ENCODE measurements around the gene USP38. TPM values are rescaled to one million over a fixed set of nuclear protein-coding genes. Genes with fewer than 3 reads are reported as not detected.

The USP38 gene
- total RNA-seq (13.1 and 15.7 TPM in 2 replicates), polyA plus RNA-seq (12.3 and 13.9 TPM in 2 replicates), polyA minus RNA-seq (ENCODE audit: low replicate concordance) (10.4 and 18.9 TPM in 2 replicates)
- 9.4 and 9.5 TPM in 2 replicates for polyA plus RNA-seq (2012)

- H3K4me2 ChIP-seq (ENCODE audit: extremely low read depth, insufficient read depth, low read length) = peak within 1 kb of the TSS; percentile 98
- peak within 1 kb of the TSS; percentile 97 for H3K27ac ChIP-seq (ENCODE audit: insufficient read depth, low read length)
- TF ChIP-seq EZH2 (IDR thresholded peaks at IDR 0.05; ENCODE audit: low read length, missing control alignments) (no peak), CTCF (conservative IDR thresholded peaks at IDR 0.05 in 1 of 2, IDR thresholded peaks at IDR 0.05 in 1 of 2; ENCODE audit: low read depth in 1 of 2, low read length in 2 of 2) (peak in 1 of 2 donors; percentile 1)
- H3K36me3 ChIP-seq (ENCODE audit: control insufficient read depth, insufficient read depth, low read length) = no peaks in the 10 kb centered on the region
- H3K9ac ChIP-seq (ENCODE audit: insufficient read depth, low read length) = peak within 1 kb of the TSS; percentile 95
- no peaks in the 10 kb centered on the region for H3K9me3 ChIP-seq (ENCODE audit: control insufficient read depth, insufficient read depth, low read depth, low read length)
- H3K4me3 ChIP-seq (replicated peaks in 1 of 4; ENCODE audit: control extremely low read depth in 1 of 4, insufficient read depth in 1 of 4, low read depth in 3 of 4, low read length in 4 of 4) = peak within 1 kb of the TSS; percentile 82 to 90 (median 86)
- no peaks in the 10 kb centered on the region for H3K27me3 ChIP-seq (ENCODE audit: control insufficient read depth, insufficient read depth, low read length)
- H3K4me1 ChIP-seq (ENCODE audit: control insufficient read depth, extremely low read depth, insufficient read depth, low read length) = peaks cover 3% of the 10 kb centered on the region
- DNase-seq (ENCODE audit: low read depth in 2 of 2) = peak; percentile 92 to 94
- peaks cover 2% of the 10 kb centered on the region for H4K20me1 ChIP-seq (ENCODE audit: control insufficient read depth, extremely low read depth, insufficient read depth, low read length)
- peak within 1 kb of the TSS; percentile 61 for H2AFZ ChIP-seq (ENCODE audit: low read length)
- H3K79me2 ChIP-seq (ENCODE audit: control insufficient read depth, insufficient read depth, low read length) = peaks cover 47% of the 10 kb centered on the region
Observed at GRCh38 chr4:143184503-143185252, at the start of gene USP38. TSS of gene USP38 (plus strand) at chr4:143184917. CDS start at chr4:143185451, 534 bp downstream.

- Histone ChIP-seq H3K4me2 (ENCODE audit: extremely low read depth, insufficient read depth, low read length) (no peak overlapping the region), H3K27ac (ENCODE audit: insufficient read depth, low read length) (no peak overlapping the region), H3K27me3 (ENCODE audit: control insufficient read depth, insufficient read depth, low read length) (no peaks in the 10 kb centered on the region), H4K20me1 (ENCODE audit: control insufficient read depth, extremely low read depth, insufficient read depth, low read length) (no peaks in the 10 kb centered on the region), H3K4me3 (replicated peaks in 1 of 4; ENCODE audit: control extremely low read depth in 1 of 4, insufficient read depth in 1 of 4, low read depth in 3 of 4, low read length in 4 of 4) (no peak overlapping the region), H3K9ac (ENCODE audit: insufficient read depth, low read length) (no peak overlapping the region), H3K36me3 (ENCODE audit: control insufficient read depth, insufficient read depth, low read length) (no peaks in the 10 kb centered on the region), H3K4me1 (ENCODE audit: control insufficient read depth, extremely low read depth, insufficient read depth, low read length) (no peaks in the 10 kb centered on the region), H3K79me2 (ENCODE audit: control insufficient read depth, insufficient read depth, low read length) (no peaks in the 10 kb centered on the region), H2AFZ (ENCODE audit: low read length) (no peak overlapping the region), H3K9me3 (ENCODE audit: control insufficient read depth, insufficient read depth, low read depth, low read length) (no peaks in the 10 kb centered on the region)
- DNase-seq (ENCODE audit: low read depth in 2 of 2) = no peak
- no peak for TF ChIP-seq EZH2 (IDR thresholded peaks at IDR 0.05; ENCODE audit: low read length, missing control alignments)
- no peak for TF ChIP-seq CTCF (conservative IDR thresholded peaks at IDR 0.05 in 1 of 2, IDR thresholded peaks at IDR 0.05 in 1 of 2; ENCODE audit: low read depth in 1 of 2, low read length in 2 of 2)
Observed at GRCh38 chr4:143135358-143135757, 49.4 kb upstream of the USP38 start.

- H3K36me3 ChIP-seq (ENCODE audit: control insufficient read depth, insufficient read depth, low read length) = no peaks in the 10 kb centered on the region
- DNase-seq (ENCODE audit: low read depth in 2 of 2) = no peak
- no peaks in the 10 kb centered on the region for H3K79me2 ChIP-seq (ENCODE audit: control insufficient read depth, insufficient read depth, low read length)
- no peak overlapping the region for H3K4me3 ChIP-seq (replicated peaks in 1 of 4; ENCODE audit: control extremely low read depth in 1 of 4, insufficient read depth in 1 of 4, low read depth in 3 of 4, low read length in 4 of 4)
- H2AFZ ChIP-seq (ENCODE audit: low read length) = no peak overlapping the region
- H3K27me3 ChIP-seq (ENCODE audit: control insufficient read depth, insufficient read depth, low read length) = no peaks in the 10 kb centered on the region
- no peak overlapping the region for H3K9ac ChIP-seq (ENCODE audit: insufficient read depth, low read length)
- no peaks in the 10 kb centered on the region for H3K4me1 ChIP-seq (ENCODE audit: control insufficient read depth, extremely low read depth, insufficient read depth, low read length)
- no peak overlapping the region for H3K4me2 ChIP-seq (ENCODE audit: extremely low read depth, insufficient read depth, low read length)
- H3K9me3 ChIP-seq (ENCODE audit: control insufficient read depth, insufficient read depth, low read depth, low read length) = no peaks in the 10 kb centered on the region
- TF ChIP-seq EZH2 (IDR thresholded peaks at IDR 0.05; ENCODE audit: low read length, missing control alignments) = no peak
- TF ChIP-seq CTCF (conservative IDR thresholded peaks at IDR 0.05 in 1 of 2, IDR thresholded peaks at IDR 0.05 in 1 of 2; ENCODE audit: low read depth in 1 of 2, low read length in 2 of 2) = no peak
- no peaks in the 10 kb centered on the region for H4K20me1 ChIP-seq (ENCODE audit: control insufficient read depth, extremely low read depth, insufficient read depth, low read length)
- no peak overlapping the region for H3K27ac ChIP-seq (ENCODE audit: insufficient read depth, low read length)
Observed at GRCh38 chr4:143140696-143141095, 44.0 kb upstream of the USP38 start.
